Sigmoid colon (tissue), 7 donors: ENCODE data around the gene PHF21A. TPM values are rescaled to one million over a fixed set of nuclear protein-coding genes. Genes with fewer than 3 reads are reported as not detected.
"Not testable (repeated sequence)": the region's sequence is repeated elsewhere in the genome, so short reads cannot be mapped to it uniquely, and the experiment has no call there.

Experiments
- DNase-seq: peaks from one replicate; pipeline ENCODE4 v3.0.0-alpha.2; 2019
- H3K27ac ChIP-seq, 4 donors: fragments of 200-600 bp; sonication (generic); one replicate each; pipeline ENCODE4 v1.5.1; 2016 to 2019; ENCODE audit warnings: mild to moderate bottlenecking in 1 of 4
- H3K27me3 ChIP-seq, 3 donors: fragments of 200-600 bp; sonication (generic); one replicate each; pipeline ENCODE4 v1.5.1; 2019; ENCODE audit warnings: mild to moderate bottlenecking in 1 of 3
- H3K36me3 ChIP-seq, 4 donors: fragments of 200-600 bp; sonication (generic); one replicate each; pipeline ENCODE4 v1.5.1; 2016 to 2019
- H3K4me1 ChIP-seq, 4 donors: fragments of 200-600 bp; sonication (generic); one replicate each; pipeline ENCODE4 v1.5.1; 2017 to 2019
- H3K4me3 ChIP-seq, 4 donors: fragments of 200-600 bp; sonication (generic); one replicate each; pipeline ENCODE4 v1.5.1; 2017 to 2019; ENCODE audit warnings: mild to moderate bottlenecking in 2 of 4, moderate library complexity in 1 of 4
- H3K9me3 ChIP-seq, 4 donors: fragments of 200-600 bp in 3 of 4; sonication (generic) in 3 of 4; one replicate each; pipeline versions ENCODE4 v1.5.1 to v1.6.1; 2013 to 2019
- CTCF ChIP-seq, 4 experiments: fragments of 450-650 bp in 3 of 4; fragments of 200-600 bp in 1 of 4; IDR thresholded peaks; one replicate each; pipeline ENCODE4 v1.5.1; 2016 to 2019; ENCODE audit warnings: antibody characterized with exemption in 4 of 4, mild to moderate bottlenecking in 3 of 4, moderate library complexity in 2 of 4
- EP300 ChIP-seq, 4 donors: sonication (generic); formaldehyde crosslinking; IDR thresholded peaks; one replicate each; pipeline ENCODE4 v1.6.1; 2017; ENCODE audit warnings: antibody characterized with exemption in 4 of 4
- POLR2A ChIP-seq, 2 donors: fragments of 450-650 bp; IDR thresholded peaks; one replicate each; pipeline ENCODE4 v1.6.1; 2016; ENCODE audit warnings: antibody characterized with exemption in 2 of 2, mild to moderate bottlenecking in 2 of 2, moderate library complexity in 2 of 2
- POLR2AphosphoS5 ChIP-seq, 4 donors: sonication (generic); formaldehyde crosslinking; IDR thresholded peaks; one replicate each; pipeline ENCODE4 v1.6.1; 2017; ENCODE audit warnings: antibody characterized with exemption in 4 of 4
- WGBS, 2 donors: extraction: QIAGEN DNeasy Blood & Tissue Kit; methylation state at CpG; one replicate each; pipeline ENCODE4 v1.1.7; 2013; 5-methylcytosine and 5-hydroxymethylcytosine counted together
- intact Hi-C: fragments of 100-400 bp; cut with DNase I; formaldehyde crosslinking; loops from one replicate; pipeline ENCODE4 v1.15.1; 2023
- polyA plus RNA-seq, 3 donors: library from polyadenylated mRNA; stranded (reverse); fragments of 200-250 nt; gene quantifications; one replicate each; pipeline ENCODE4 v1.2.3, GENCODE V29; 2013
- total RNA-seq, 4 donors: library from RNA; depleted of rRNA; stranded (reverse); fragments of >200 nt; gene quantifications; one replicate each; pipeline ENCODE4 v1.1.0, GENCODE V29; 2016
- donor health status: healthy with polysubstance abuse.
- donor health status: Bipolar disorder and iron deficiency.
- donor health status: healthy.

The PHF21A gene
- total and polyA plus RNA-seq, 7 donors = 5.3 to 58.6 (median 30.3) TPM

DNA sequence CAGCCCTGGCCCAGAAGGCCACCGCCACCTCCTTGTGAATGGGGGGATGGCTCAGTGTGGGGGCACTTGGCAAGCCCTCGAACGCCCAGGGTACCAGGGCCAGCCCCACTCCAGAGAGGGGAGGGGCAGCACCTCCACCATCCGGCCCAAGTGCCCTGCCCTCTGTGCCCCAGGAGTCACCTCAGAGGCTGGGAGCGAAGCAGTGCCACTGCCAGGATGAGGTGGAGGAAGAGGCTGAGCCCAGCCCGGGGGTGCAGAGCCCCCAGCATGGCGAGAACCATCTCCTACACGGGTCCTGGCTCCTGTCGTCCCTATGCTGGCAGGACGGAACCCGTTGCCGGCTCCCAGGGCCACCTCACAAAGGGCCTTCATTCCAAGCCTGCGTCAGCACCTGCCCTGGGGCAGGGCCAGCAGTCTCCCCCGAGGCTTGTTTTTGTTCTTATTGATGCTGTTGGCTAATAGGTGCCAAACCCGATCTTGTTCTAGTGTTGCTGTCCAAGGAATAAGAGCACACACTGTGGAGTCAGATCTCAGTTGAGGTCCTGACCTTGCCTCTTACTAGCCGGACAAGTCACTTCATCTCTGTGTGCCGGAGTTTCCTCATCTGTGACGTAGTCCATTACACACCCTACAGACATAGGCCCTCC lies 214.2 kb downstream of the PHF21A start, which contains the start of gene FREY1:
TSS of gene FREY1 (minus strand) at position 307 of the 647 bp plus-strand sequence. CDS start at position 281, 26 bp downstream.
- DNase-seq = no peak
- peaks cover 0 to 53% (median 19%) of the 10 kb centered on the region in 4 donors for H3K36me3 ChIP-seq

DNA sequence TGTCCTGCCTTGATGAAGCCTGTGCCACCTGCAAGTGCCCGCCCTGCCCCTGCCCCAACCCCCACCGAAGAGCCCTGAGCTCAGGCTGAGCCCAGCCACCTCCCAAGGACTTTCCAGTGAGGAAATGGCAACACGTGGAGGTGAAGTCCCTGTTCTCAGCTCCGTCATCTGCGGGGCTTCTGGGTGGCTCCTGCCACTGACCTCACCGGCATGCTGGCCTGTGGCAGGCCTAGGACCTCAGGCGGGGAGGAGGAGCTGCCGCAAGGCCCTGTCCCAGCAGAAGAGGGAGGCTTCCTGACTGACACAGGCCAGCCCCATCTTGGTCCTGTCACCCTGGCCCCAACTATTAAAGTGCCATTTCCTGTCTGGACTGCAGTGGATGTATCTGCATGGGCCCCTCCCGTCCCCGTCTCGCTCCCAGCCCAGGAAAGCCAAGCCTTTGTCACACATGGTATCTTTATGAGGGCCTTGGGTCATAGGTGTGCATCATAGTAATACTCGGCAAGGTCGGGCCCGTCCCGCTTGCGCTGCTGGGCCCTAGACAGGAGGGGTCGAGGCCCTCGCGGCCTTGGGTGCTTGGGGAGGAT lies 215.1 kb downstream of the PHF21A start:
- DNase-seq = no peak
- Histone ChIP-seq H3K27me3 (no peaks in the 10 kb centered on the region), H3K9me3 (no peaks in the 10 kb centered on the region), H3K36me3 (peaks cover 0 to 44% (median 13%) of the 10 kb centered on the region in 4 donors), H3K4me1 (peaks cover 0 to 4% (median 2%) of the 10 kb centered on the region in 4 donors), H3K4me3 (no peak overlapping the region), H3K27ac (no peak overlapping the region)
- 16 to 47% methylated on average over 19 of the region's 19 CpGs for WGBS, 2 donors
- TF ChIP-seq EP300 (IDR thresholded peaks at IDR 0.05) = no peak
- peak in 1 of 4 donors; percentile 12 for TF ChIP-seq POLR2AphosphoS5 (IDR thresholded peaks at IDR 0.05)
- intact Hi-C loops = no loop called here

More for the DNA sequence above, 214.2 kb downstream of the PHF21A start, which contains the start of gene FREY1:
- Histone ChIP-seq H3K4me1 (no peaks in the 10 kb centered on the region), H3K27ac (no peak within 1 kb of the TSS), H3K9me3 (no peaks in the 10 kb centered on the region), H3K4me3 (no peak within 1 kb of the TSS), H3K27me3 (no peaks in the 10 kb centered on the region)
- intact Hi-C loops = no loop called here
- WGBS, 2 donors = 39 to 81% methylated on average over 18 of the region's 18 CpGs
- TF ChIP-seq POLR2A (IDR thresholded peaks at IDR 0.05) (no peak), CTCF (IDR thresholded peaks at IDR 0.05) (no peak), EP300 (IDR thresholded peaks at IDR 0.05) (no peak), POLR2AphosphoS5 (IDR thresholded peaks at IDR 0.05) (no peak)

- DNase-seq, intact Hi-C loops, H3K27me3 ChIP-seq, H3K27ac ChIP-seq, H3K9me3 ChIP-seq, H3K4me3 ChIP-seq: not testable (repeated sequence)
- Histone ChIP-seq H3K4me1 (peaks cover 0 to 10% (median 8%) of the 10 kb centered on the region in 4 donors), H3K36me3 (peaks cover 0 to 38% (median 7%) of the 10 kb centered on the region in 4 donors)
- WGBS, 2 donors = 23 to 42% methylated on average over 6 of the region's 6 CpGs
These were observed 215.7 kb downstream of the PHF21A start for GRCh38 chr11:45905576-45905975.

DNA sequence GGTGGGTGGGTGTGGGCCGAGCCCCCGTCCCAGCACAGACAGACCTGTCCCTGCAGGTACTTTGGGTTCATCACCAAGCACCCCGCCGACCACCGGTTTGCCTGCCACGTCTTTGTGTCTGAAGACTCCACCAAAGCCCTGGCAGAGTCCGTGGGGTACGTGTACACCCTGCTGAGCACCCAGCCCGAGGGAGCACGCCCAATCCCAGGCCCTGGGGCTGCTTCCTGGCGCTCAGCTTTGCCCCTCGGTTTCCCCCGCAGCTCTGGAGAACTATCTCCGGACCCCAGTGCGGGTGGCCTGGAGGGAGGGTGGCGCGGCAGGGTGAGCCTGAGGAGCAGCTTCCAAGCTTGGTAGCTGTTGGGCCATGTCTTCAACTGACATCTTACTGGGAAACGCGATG lies 216.2 kb downstream of the PHF21A start:
- TF ChIP-seq POLR2AphosphoS5 (IDR thresholded peaks at IDR 0.05) (no peak), CTCF (IDR thresholded peaks at IDR 0.05) (no peak)
- no peak overlapping the region for H3K4me3 ChIP-seq
- DNase-seq = no peak
- H3K9me3 ChIP-seq = no peaks in the 10 kb centered on the region
- no peak overlapping the region for H3K27ac ChIP-seq
- intact Hi-C loops = no loop called here
- WGBS, 2 donors = 92 to 93% methylated on average over 19 of the region's 19 CpGs
- H3K4me1 ChIP-seq = peaks cover 0 to 14% (median 12%) of the 10 kb centered on the region in 4 donors
- no peaks in the 10 kb centered on the region for H3K27me3 ChIP-seq
- H3K36me3 ChIP-seq = peaks cover 0 to 34% (median 5%) of the 10 kb centered on the region in 4 donors

DNA sequence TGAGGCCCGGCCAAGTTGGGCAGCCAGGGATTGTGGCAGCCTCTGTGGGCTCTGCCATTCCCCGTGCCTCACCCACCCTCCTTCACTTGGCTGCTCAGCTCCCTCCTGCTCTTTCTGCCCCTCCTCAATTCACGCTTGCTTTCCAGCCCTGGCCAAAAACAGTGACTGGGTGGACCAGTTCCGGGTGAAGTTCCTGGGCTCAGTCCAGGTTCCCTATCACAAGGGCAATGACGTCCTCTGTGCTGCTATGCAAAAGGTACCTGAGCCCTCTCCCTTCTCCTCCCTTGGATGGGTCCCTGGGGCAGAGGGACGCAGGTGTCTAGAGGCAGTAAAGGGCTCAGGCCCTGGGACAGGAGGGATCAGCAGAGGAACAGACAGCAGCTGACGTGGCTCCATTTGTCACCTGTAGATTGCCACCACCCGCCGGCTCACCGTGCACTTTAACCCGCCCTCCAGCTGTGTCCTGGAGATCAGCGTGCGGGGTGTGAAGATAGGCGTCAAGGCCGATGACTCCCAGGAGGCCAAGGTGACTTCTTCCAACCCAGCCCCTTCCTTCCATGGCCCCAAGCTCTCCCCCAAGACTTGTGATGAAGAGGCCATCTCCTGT lies 216.8 kb downstream of the PHF21A start:
- DNase-seq = no peak
- peaks cover 0 to 19% (median 16%) of the 10 kb centered on the region in 4 donors for H3K4me1 ChIP-seq
- intact Hi-C loops = loop anchor here (5.0 kb wide), 2 partner anchors 42 to 62 kb away; no protein-coding TSS in a partner anchor
- 46 to 80% methylated on average over 15 of the region's 15 CpGs for WGBS, 2 donors
- H3K9me3 ChIP-seq = no peaks in the 10 kb centered on the region
- peaks cover 0 to 27% (median 1%) of the 10 kb centered on the region in 4 donors for H3K36me3 ChIP-seq
- no peak for TF ChIP-seq CTCF (IDR thresholded peaks at IDR 0.05)
- TF ChIP-seq POLR2AphosphoS5 (IDR thresholded peaks at IDR 0.05) = no peak
- TF ChIP-seq EP300 (IDR thresholded peaks at IDR 0.05) = no peak
- no peak for TF ChIP-seq POLR2A (IDR thresholded peaks at IDR 0.05)
- H3K4me3 ChIP-seq = no peak overlapping the region
- no peaks in the 10 kb centered on the region for H3K27me3 ChIP-seq
- H3K27ac ChIP-seq = no peak overlapping the region
